Activated T-helper 1 cell treated with anti-CD3 and anti-CD28 coated beads, Interleukin-2, amount 50 U/mL, for 16 hours (primary cell): ENCODE results near the gene PRKAG2.
"Not testable (repeated sequence)": the region's sequence is repeated elsewhere in the genome, so short reads cannot be mapped to it uniquely, and the experiment has no call there.

Experiments used
- DNase-seq, 2 donors: peaks; one replicate each; pipeline ENCODE4 v3.0.0-alpha.2; 2020; ENCODE audit warnings: low read depth in 1 of 2, low spot score in 1 of 2

Gene PRKAG2

DNA sequence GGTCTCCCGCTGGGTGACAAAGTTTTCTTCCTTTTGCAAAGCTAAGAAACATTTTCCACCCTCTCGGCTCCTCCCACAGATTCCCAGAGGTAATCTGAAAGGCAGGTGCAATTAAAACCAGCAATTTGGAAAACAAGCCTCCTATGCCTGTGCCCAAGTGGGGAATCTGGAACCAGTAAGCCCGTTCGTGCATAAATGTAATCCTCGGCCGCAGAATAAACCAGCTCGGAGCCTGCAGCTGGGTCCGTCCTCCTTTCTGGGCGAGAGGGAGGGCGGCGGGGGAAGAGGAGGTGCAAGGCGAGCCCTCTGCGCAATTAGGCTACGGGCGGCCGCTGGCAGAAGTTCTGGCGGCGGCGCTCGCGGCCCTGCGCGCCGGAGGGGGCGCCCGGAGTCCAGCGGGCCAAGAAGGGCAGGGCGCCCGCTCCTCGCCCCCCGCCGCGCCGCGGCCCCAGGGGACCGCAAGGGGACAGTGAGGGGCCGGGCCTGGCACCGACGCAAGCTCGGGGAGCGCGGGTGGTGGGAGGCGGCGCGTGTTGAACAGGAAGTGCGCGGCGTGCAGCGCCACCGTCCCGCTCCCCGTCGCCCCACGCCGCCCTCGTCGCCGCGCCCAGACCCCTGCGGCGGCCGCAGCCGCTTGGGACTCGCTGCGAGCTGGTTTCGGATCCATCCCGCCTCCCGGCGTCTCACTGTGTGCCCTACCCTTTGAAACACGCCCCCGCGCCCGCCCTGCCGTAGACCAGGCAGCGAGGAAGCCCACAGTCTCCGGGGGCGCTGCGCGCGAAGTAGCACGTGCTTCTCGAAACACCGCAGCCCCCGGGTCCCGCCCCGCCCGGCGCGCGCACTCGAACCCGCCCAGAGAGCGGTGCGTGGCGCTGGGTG, at the start of gene PRKAG2:
Gene PRKAG2 (minus strand): TSS at position 217 of the 879 bp plus-strand sequence. CDS start 495 bp downstream, outside the sequence.
- DNase-seq = peak; percentile 49 to 53

- DNase-seq = no peak
Measured at GRCh38 chr7:151926336-151926712, 49.4 kb upstream of the PRKAG2 start.

GRCh38 chr7:151925446-151926335, 48.8 kb upstream of the PRKAG2 start:
- DNase-seq = no peak

DNA sequence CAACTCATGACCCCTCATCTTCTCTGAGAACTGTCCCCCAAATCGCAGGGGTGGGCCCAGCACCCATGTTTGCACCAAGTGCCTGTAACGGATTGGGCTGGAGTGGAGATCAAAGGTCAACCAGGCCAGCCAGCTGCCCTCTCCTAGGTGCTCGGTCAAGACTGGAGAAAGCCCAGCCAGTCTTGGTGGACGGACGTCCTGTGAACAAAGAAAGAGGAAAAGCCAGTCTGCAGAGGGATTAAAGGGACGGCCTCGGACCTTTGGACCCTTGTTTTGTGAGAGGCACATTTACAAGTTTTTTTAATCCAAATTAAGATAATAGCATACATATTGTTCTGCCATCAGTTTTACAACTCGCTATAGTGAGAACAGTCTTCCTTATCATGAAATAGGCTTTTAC, 47.6 kb upstream of the PRKAG2 start:
- no peak for DNase-seq

DNA sequence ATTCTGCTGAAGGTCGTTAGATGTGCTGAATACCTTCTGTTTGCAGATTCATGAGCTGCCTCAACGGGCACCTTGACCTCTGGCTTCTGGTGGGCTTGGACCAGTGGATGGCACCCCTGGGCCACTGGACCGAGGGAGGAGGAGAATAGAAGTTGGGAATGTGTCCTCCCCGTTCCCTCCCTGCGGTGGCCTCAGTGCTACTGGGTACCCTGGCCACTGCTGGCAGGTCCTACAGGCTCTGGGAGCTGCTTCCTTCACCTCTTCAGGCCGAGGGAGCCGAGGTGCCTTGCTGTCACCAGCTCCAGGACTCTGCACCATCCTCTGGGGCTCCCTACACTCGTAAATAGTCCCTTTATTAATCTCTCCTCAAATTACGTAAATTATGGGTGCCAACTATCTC, 47.1 kb upstream of the PRKAG2 start:
- no peak for DNase-seq

DNA sequence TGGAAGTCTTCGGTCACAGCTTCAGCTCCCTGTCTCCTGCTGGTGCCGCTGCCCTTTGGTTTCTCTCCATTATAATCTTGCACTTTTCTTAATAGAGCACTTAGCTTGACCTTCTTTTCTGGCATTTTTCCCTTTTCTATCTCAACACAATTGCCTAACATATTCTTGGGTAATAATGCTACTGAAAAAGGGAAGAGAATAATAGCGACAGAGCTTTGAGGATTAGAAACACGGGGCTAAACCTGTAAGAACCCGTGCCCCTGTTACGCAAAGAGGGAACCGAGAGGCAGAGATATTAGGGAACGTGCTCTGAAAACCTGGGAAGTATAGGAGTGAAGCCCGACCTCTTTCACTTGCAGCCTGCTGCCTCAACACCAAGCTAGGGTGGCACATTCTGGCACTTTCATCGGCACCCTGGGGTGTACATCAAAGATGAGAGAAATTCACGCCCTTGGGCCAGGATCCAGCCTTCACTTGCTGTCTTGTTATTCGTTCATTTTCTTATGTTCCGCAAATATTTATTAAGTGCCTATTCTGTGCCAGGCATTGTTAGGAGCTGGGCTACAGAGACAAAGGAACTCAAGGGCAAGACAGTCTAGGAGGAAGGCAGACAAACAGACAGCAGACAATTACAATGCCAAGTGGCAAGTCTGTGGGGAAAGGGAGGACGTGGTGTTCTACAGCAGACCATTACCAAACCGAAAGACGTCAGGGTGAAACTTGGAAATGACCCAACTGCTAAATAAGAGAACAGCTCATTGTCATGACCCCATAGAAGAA, 46.4 kb upstream of the PRKAG2 start:
- no peak for DNase-seq

DNA sequence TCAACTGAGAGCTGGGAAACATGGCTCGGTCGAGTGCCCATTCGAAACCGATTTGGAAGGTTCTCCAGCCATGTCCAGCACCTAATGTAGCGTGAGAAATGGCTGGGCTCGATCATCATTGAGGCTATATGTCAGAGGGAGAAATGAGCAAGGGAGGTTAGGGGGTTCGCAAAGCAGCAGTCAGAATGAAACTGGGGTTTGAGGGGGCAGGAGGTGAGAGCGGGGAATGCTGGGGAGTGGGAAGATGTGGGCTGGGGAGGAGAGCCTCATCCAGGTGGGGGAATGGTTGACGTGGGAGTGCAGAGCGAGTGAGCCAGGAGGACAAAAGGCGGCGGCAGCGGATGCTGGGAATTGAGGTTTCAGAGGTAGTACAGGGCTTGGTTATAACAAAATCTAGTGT, 44.5 kb upstream of the PRKAG2 start:
- DNase-seq = no peak

DNA sequence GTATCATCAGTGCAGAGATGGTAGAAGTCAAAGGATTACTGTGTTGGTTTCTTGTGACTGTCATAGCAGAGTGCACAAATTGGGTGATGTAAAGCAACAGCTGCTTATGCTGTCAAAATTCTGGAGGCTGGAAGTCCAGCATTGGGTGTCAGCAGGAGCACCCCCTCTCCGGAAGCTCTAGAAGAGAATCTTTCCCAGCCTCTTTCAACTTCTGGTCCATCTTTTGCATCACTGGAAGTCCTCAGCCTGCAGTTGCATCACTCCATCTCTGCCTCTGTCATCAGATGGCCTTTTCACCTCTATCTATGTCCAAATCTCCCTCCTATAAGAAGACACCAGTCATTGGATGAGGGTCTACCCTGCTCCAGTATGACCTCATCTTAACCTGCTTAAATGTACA, 43.6 kb upstream of the PRKAG2 start:
- DNase-seq = no peak

GRCh38 chr7:151919595-151919994, 42.7 kb upstream of the PRKAG2 start:
- no peak for DNase-seq

GRCh38 chr7:151918510-151918843, 41.6 kb upstream of the PRKAG2 start:
- DNase-seq = no peak

DNA sequence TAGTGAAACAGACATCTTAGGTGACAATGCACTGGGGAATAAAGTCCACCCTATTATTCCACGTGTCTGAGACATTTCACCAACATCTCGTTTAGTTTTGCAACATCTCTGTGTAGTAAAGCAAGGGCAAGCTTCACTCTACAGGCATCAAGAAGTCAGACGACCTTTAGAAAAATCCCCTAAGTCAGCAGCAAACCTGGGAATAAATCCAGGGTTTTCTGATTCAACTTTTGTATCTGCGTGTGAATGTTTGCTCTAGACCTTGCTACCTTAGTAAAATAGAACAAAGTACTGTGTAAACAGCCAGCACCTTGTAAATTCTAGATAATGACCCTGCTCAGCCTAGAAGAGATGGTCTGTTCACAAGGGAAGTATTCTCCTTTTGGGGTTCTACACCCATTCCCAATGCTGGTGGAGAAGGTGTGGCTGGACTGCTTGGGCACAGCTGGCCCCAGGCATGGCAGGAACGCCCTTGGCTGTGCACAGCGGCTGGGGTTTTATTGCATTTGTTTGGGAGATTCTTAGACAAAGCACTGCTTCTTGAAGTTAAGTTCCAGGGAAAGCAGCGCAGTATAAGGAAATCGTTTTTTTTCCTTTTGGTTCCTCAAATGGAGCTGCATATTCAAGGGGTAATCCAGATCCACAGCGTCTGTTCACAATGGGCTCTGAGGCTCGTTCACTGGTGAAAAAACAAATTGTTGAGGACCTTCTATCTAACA, 41.0 kb upstream of the PRKAG2 start:
- DNase-seq = no peak

DNA sequence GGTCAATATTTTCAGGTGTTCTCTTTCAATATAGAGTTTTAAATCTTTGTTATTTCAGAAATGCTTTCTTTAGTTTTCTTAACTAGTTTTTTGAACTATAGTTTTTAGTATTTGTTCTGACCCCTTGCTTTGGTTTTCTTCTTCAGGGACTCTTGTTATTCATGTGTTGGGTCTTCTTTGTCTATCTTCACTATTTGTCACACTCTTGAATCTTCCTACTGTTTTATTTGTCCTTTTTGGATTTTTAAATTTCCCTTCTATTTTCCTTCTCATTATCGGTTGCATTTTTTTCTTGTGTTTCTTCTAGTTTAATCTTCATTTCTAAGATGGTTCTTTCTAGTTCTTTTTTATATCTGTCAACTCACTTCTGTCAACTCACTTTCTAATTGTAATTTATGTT, 37.1 kb upstream of the PRKAG2 start:
- no peak for DNase-seq

GRCh38 chr7:151910655-151911054, 33.7 kb upstream of the PRKAG2 start:
- DNase-seq = not testable (repeated sequence)

DNA sequence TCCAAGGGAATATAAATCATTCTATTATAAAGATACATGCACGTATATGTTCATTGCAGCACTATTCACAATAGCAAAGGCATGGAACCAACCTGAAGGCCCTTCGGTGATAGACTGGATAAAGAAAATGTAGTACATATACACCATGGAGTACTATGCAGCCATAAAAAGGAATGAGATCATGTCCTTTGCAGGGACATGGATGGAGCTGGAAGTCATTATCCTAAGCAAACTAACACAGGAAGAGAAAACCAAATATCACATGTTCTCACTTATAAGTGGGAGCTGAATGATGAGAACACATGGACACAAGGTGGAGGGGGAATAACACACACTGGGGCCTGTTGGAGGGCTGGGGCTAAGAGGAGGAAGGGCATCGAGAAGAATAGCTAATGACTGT, 30.2 kb upstream of the PRKAG2 start:
- DNase-seq = not testable (repeated sequence)

DNA sequence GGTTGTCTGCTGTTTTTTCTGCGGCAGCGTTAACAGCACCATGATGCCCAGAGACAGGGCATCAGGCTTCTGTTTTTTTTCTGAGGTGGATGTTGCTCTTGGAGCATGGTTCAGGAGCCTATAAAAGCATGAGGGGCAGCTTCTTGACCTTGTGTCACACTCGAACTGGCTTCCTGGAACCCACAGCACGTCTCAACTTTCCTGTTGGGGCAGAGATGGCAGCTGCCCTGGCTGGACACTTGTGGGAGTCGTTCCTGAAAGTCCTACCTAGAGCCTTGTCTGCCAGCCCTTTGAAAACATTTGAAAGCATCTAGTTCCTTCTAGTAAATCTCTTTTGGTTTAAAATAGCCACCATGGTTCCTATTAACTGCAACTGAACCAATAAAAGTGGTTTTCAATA, 28.9 kb upstream of the PRKAG2 start:
- DNase-seq = no peak

- no peak for DNase-seq
Measured at GRCh38 chr7:151905353-151905752, 28.4 kb upstream of the PRKAG2 start.

DNA sequence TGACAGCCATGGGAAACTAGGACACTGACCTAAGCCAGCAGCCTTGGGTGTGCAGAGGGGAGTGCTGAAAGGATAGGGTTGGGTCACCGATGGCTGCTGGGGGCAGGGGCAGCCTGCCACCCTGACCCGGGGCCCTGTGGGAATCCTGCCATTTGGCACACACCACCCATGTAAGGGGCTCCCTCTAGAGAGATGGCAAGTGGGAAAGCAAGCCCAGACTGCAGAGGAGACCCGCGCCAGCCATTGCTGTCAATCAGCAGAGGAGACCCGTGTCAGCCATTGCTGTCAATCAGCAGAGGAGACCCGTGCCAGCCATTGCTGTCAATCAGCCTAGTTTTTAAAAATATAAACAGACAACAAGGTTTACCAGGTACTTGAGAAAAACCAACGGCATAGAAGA, 27.4 kb upstream of the PRKAG2 start:
- DNase-seq = no peak

GRCh38 chr7:151903249-151904032, 26.5 kb upstream of the PRKAG2 start:
- no peak for DNase-seq

DNA sequence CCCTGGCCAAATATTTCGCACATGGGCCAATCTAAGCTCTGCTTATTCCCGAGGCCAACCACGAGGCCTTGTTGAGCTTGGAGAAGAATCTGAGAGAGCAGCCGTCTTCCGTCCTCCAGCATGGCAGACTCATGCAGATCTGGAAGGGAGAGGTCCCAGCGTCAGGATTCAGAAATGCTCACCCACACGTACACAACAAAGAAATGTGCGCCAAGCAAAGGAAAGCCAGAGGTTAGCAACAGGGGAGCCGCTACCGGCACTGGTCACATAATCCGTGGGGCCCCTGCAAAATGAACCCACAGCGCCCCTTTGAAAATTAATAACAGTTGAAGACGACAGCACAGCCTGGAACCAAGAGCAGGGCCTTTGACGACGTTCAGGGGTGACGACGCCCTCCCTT, 25.4 kb upstream of the PRKAG2 start:
- no peak for DNase-seq

GRCh38 chr7:151901828-151902227, 24.9 kb upstream of the PRKAG2 start:
- DNase-seq = no peak
